ENCODE data around the gene B3GALNT1.
"Not testable (repeated sequence)": the region's sequence is repeated elsewhere in the genome, so short reads cannot be mapped to it uniquely, and the experiment has no call there.

The B3GALNT1 gene

GRCh38 chr3:161034913-161035550 is 70.1 kb downstream of the B3GALNT1 start:
- FAIRE-seq; DNase-seq (ENCODE audit: insufficient read length, low spot score): not testable (repeated sequence)

Data from HTR-8/SVneo (cell line).